Right lobe of liver (tissue), 4 donors: ENCODE measurements around the gene DNMT3A.

Experiments used
- CTCF ChIP-seq, 4 donors: fragments of 200-600 bp in 3 of 4; fragments of 450-650 bp in 1 of 4; IDR thresholded peaks; one replicate each; pipeline versions ENCODE4 v1.5.1 to v1.8.0; 2016 to 2022; ENCODE audit warnings: antibody characterized with exemption in 4 of 4, mild to moderate bottlenecking in 2 of 4
- POLR2A ChIP-seq: fragments of 450-650 bp; IDR thresholded peaks from one replicate; pipeline ENCODE4 v1.6.1; 2017; ENCODE audit warnings: antibody characterized with exemption, mild to moderate bottlenecking
- donor health status: DM: no; HTN: no; CAD: no.
- donor health status: DM: no; HTN: no; CAD: no.
- donor health status: DM: no; HTN: yes; CAD: no.

GRCh38 chr2:25251422-25252273 is 90.1 kb downstream of the DNMT3A start:
- TF ChIP-seq POLR2A (no peak), CTCF (IDR thresholded peaks at IDR 0.05) (no peak)
